ENCODE measurements around the gene SMAD1.

Gene SMAD1

GRCh38 chr4:145481164-145481941 lies at the start of gene SMAD1:
Gene SMAD1, plus strand, starts transcription at chr4:145481853. Its CDS starts 32,761 bp downstream, at chr4:145514614.
- no peak for FAIRE-seq

- no peak for FAIRE-seq
Measured at GRCh38 chr4:145433684-145434083, 48.0 kb upstream of the SMAD1 start.

DNA sequence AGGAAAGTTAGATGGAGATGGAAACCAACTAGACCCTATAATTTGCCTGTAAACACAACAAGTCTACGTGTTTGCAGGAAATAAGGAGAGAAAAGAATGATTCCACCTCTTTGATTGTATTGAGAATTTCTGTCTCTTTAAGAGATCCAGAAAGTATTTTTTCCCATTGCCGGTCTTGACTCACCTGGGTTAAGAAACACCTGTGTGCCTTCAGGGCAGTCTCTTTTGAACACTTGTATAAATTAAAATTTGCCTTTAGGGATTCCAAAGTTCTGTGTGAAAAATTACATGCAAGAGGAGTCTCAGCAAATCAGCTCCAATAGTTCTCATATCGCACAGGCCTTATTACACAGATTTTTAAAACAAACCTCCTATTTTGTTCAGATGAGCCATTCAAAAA lies 46.0 kb upstream of the SMAD1 start:
- no peak for FAIRE-seq

DNA sequence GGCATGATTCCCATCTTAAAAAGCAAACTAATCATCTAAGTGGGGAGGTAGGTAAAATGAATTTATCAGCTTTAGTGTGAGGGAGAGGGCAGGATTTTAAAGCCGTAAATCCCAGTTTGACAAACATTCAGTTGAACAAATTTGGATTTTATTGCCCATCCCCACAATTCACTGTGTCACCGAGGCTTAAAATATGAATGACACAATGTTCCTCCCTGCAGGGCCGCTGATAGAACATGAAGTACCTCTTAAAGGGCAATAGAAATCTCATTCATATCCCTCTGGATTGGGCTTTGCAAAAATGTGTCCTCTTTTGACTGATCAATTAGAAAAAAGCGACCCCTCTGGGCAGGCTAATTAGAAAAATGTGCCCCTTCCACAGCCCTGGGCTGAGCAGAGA lies 45.5 kb upstream of the SMAD1 start:
- FAIRE-seq: no peak

GRCh38 chr4:145436796-145437195 lies 44.9 kb upstream of the SMAD1 start:
- no peak for FAIRE-seq

DNA sequence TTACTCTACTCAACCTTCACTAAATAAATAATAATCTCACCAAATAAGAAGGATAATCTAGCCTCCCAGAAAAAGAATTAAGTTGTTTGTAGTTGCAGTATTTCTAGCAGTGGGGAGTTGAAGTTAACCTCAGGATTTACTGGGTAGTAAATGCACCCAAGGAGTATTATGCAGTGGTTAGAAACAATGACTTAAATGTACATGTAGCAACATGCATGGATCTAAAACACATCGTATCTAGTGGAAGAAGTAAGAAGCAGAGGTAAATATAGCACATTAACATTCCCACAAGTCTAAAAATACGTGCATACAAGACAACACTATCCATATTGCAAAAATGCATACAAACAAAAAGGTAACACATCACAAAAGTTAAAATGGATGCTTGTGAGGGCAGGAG lies 44.2 kb upstream of the SMAD1 start:
- FAIRE-seq: no peak

- no peak for FAIRE-seq
Measured at GRCh38 chr4:145438298-145438697, 43.4 kb upstream of the SMAD1 start.

GRCh38 chr4:145440292-145441007 lies 41.2 kb upstream of the SMAD1 start:
- no peak for FAIRE-seq

- no peak for FAIRE-seq
Measured at GRCh38 chr4:145446184-145446583, 35.5 kb upstream of the SMAD1 start.

DNA sequence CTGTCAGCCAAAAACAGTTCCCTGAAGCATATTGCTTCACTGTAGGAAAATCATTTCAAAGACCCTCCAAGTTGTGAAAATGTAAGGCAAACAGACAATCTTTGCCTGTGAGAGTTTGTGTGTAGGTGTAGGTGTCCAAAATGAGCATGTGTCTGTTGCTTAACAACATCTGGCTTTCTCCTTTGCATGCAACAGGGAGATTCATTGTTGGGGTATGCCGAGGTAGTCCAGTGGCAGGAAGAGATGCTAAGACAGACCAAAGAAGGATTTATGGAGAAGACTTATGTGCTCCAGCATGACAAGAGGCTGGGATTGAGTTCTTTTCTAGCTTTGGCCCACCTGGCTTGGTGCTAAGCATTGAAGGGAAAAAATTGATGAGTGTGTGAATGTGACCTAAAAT lies 29.8 kb upstream of the SMAD1 start:
- FAIRE-seq: no peak

DNA sequence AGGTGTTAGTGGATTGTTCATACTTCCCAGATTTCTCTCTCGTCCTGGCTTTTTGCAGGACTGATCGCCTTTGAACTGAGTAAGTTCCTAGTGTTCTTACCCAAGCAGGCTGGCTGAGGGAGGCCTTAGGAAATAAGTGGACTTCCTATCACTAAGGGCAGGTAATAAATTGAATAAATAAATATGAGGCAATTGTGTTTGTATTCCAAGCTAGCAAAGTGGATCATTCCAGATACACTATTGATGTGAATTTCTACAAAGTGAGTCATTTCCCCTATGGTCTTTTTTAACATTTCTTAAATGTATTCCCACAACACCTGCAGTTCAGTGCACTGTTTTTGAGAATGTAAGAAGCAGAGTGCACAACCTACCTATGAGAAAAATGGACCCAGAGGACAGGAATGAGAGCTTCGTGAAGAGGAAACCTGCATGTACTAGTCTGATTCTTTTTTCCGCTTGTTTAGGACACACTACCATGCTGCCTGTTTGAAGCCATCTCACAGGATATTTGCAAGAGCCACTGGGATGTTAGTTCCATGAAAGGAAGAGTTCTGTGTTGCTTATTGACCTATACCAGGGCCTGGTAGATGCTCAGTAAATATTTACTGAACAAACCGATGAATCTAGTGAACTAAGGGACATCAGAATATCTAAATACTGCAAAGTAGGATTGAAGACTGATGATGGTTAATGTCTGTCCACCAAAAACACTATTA lies 29.0 kb upstream of the SMAD1 start:
- no peak for FAIRE-seq

DNA sequence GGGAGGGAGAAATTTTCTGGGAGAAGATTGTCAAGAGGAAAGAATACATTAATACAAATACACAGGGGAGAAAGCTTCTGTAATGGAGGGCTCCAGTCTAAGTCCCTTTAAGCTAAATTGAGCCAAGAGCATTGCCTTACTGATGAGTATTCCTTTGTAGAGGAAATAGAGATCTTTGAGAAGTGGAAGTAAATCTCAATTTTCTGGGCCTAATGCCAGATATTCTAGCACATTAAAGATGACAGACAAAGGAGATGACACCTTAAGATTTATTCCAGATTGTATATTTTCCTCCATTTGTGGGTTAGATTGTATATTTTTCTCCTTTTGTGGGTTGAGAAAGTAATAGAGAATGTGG lies 28.5 kb upstream of the SMAD1 start:
- no peak for FAIRE-seq

GRCh38 chr4:145473203-145473602 lies 8.4 kb upstream of the SMAD1 start:
- no peak for FAIRE-seq

- FAIRE-seq: no peak
Measured at GRCh38 chr4:145480257-145480656, 1.4 kb upstream of the SMAD1 start.

DNA sequence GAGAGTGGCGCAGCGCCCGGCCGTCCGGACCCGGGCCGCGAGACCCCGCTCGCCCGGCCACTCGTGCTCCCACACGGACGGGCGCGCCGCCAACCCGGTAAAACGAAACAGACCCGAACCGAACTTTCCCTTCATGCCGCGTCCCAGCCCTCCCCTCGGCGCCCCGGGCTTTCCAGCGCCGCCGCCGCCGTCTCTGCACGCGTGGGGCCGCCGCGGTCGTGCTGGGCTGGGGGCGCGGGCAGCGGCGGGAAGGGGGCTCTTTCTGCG lies 222 bp downstream of the SMAD1 start:
- FAIRE-seq: no peak

- peak; percentile 54 for FAIRE-seq
Measured at GRCh38 chr4:145482209-145483037, 770 bp downstream of the SMAD1 start.

DNA sequence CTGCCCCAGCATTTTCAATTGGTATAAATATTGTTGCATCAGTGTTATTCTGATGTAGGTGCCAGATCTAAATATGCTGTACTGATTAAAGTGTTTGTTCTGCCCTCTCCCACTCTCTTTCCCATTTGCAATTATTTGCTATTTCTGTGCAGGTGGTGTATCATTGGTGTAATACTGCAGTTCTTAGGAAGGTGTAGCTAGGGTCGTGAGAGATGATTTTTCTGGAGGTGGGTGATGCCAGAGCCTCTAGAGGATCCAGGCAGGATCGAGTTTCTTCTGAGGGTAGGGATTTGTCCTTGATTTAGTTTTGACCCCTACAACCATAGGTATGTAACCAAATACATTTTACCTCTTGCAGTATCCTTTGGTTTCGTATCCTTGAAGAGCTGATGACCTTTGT lies 1.9 kb downstream of the SMAD1 start:
- FAIRE-seq: no peak

GRCh38 chr4:145484225-145484846 lies 2.7 kb downstream of the SMAD1 start:
- FAIRE-seq: no peak

DNA sequence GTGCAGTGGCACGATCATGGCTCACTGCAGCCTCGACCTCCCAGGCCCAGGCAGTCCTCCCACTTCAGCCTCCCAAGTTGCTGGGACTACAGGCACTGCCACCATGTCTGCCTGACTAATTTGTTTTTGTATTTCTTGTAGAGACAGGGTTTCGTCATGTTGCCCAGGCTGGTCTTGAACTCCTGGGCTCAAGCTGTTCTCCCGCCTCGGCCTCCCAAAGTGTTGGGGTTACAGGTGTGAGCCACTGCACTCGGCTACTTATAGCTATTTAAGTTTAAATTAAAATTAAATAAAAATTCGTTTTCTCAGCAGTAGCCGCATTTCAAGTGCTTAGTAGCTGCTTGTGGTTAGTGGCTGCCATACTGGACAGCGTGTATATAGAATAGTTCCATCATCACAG lies 3.5 kb downstream of the SMAD1 start:
- FAIRE-seq: no peak

DNA sequence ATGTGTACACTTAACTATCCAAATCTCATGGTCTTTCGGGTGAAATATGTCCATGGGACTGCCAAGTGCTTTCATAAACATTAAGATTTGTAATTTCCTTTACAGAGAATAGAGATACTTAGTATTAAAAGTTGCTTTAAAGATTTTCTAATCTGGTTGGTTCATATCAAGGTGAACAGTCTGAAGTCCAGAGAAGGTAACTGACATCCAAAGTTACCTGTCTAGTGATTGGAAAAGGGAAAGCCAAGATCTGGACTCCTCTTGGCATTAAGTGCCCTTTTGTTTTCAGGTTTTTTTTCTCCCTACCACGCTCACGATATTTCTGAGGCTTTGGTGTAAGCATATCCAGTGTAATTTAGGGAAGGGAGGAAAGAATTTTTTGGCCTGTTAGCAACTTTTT lies 5.0 kb downstream of the SMAD1 start:
- FAIRE-seq: no peak

DNA sequence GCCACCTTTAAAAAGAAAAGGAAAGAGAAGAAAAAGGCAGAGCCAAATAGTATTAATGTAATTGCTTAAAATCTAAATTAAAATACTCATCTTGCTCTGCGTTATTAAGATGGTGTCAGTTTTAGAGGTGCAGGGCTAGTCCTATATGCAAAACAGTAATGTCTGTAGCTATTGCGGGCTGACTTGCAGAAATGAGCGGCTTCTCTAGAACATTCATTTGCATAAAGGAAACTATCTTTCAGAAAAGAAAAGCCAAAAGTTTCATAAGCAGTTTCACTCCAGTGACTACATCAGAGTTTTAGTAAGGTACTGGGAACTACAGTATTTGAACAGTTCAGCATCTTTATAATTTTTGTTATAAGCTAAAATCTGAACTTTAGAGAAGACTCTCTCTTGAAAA lies 6.0 kb downstream of the SMAD1 start:
- no peak for FAIRE-seq

GRCh38 chr4:145488310-145488709 lies 6.7 kb downstream of the SMAD1 start:
- FAIRE-seq: no peak

DNA sequence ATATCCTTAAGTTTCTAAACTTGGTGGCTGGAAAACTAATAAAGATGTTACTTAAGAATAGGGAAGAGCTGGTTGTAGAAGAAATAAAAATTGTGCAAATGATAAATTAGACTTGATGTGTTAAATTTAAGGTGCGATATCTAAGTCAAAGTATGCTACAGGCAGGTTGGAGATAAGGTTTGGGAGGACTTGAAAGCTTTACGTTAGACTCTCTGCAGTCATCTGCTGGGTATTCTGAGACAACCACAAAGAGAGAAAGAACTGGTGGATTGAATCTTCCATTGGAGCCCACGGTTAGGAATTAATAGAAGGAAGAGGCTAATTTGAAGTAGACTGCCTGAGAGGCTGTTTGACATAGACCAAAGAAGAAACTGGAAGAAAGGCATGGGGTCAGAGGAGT lies 7.9 kb downstream of the SMAD1 start:
- no peak for FAIRE-seq
